GM18909 (cell line): Measurements from ENCODE around the gene APOA5.

Experiments
- ATAC-seq: cut with Tn5 transposase; IDR thresholded peaks from one replicate; pipeline ENCODE4 v1.9.1; 2021; ENCODE audit warnings: mild to moderate bottlenecking; ENCODE audit not compliant: unreplicated experiment, poor library complexity

Gene APOA5

DNA sequence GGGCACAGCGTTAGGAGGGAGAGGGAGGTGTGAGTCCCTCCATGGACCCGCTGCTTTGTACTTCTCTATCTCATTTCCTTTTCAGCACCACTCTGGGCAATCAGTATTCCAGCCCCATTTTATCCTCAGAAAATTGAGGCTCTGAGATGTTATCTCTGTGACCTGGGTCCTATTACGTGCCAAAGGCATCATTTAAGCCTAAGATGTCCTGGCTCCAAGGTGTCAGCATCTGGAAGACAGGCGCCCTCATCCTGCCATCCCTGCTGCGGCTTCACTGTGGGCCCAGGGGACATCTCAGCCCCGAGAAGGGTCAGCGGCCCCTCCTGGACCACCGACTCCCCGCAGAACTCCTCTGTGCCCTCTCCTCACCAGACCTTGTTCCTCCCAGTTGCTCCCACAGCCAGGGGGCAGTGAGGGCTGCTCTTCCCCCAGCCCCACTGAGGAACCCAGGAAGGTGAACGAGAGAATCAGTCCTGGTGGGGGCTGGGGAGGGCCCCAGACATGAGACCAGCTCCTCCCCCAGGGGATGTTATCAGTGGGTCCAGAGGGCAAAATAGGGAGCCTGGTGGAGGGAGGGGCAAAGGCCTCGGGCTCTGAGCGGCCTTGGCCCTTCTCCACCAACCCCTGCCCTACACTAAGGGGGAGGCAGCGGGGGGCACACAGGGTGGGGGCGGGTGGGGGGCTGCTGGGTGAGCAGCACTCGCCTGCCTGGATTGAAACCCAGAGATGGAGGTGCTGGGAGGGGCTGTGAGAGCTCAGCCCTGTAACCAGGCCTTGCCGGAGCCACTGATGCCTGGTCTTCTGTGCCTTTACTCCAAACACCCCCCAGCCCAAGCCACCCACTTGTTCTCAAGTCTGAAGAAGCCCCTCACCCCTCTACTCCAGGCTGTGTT is 37.2 kb upstream of the APOA5 start:
- ATAC-seq: no peak

DNA sequence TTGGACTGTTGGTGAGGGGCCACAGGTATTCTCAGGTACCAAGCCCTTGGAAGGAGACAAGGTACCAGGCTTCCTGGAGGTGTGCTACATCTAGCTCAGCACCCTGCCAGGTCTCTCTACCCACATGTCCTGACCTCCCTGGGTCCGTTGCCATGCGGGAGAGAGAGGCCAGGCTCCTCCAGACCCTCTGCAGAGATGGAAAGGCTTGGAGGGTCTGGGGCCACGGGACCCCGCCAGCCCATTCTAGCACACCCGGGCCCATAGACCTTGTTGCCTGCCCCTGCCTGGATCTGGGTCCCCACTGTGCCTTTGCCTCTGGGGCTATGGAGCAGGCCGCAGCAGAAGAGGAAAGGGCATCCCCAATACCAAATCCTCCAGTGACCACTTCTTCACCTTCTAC is 35.8 kb upstream of the APOA5 start:
- ATAC-seq: no peak

DNA sequence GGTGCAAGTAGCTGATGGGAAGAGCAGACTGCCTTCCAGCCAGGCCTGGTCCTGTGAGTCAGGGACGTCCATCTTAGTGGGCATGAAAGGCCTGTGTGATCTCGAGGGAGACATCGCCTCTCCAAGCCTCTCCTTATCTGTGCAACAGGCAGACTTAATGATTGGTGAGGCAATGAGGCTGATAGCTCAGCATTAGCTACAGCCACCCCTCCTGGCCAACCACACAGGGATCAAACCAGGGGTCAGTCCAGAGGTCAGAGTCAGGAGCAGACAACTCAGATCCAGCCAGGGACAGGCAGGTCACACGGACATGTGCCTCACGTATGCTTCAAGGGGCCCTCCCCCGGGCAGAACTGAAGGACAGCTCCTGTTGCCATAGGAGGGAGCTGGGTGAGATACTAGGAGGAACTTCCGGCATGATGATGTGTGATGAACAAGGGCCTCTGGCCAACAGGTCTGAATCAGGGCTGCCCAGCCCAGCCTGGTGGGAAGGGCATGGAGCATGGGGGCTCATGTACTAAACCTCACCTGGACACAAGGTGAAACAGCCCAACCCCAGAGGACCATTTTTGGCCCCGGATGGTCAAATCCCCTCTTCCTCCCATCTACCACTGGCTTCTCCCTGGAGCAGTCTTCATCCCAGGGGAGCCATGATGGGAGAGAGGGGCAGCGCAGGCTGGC is 35.2 kb upstream of the APOA5 start:
- no peak for ATAC-seq

DNA sequence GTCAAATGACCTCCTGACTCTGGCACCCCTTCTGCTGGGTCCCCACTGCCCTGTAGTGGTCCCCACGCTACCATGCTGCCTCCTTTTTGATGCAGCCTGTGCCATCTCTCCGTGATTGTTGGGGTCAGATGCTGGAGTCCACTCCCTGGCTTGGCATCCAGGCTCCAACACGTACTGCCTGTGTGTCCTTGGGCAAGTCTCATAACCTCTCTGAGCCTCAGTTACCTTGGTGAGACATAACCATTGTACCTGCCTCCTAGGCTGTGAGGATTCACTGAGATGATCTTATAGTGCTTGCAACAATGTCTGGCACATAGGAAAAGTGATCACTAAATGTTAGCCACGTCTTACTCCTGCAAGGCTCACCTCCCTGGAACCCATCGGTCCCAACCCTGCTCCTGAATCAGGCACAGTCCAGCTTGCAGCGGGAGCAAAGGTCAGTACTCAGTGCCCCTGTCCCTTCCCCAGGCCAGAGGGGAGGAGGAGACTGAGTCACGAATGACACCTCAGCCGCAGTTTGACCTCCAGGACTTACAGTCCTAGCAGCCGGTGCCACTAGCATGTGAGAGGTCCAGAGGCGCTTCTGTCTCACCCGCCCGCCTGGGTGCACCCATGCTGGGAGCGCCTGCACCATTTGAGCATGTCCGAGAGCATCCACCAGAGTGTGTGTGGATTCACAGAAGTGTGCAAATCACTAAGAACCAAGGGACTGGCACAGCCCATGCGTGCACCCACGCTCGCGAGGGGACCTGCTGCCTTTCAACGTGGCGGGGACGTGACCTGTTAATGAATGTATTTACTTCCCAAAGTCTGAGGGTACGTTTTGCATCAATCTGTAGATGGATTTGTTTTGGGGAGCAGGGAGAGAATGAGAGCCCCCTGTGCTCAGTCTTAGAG is 34.4 kb upstream of the APOA5 start:
- no peak for ATAC-seq

DNA sequence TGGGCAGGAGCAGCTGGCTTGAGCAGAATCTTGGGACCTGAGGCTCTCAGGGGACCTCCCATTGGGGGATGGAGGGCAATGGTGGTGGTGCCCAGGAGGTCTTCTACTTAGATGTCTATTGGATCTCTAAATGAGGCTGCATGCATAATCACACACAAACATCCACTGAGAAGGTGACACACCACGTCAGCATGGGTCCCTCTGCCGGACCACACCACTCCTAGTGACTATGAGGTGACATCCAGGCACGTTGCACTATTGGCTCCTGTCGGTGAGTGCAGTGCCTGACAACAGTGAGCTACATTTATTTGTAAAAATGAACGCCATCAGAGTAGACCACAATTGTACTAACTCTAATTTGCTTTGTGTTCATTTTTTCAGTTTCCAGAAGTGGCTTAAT is 33.8 kb upstream of the APOA5 start:
- no peak for ATAC-seq

DNA sequence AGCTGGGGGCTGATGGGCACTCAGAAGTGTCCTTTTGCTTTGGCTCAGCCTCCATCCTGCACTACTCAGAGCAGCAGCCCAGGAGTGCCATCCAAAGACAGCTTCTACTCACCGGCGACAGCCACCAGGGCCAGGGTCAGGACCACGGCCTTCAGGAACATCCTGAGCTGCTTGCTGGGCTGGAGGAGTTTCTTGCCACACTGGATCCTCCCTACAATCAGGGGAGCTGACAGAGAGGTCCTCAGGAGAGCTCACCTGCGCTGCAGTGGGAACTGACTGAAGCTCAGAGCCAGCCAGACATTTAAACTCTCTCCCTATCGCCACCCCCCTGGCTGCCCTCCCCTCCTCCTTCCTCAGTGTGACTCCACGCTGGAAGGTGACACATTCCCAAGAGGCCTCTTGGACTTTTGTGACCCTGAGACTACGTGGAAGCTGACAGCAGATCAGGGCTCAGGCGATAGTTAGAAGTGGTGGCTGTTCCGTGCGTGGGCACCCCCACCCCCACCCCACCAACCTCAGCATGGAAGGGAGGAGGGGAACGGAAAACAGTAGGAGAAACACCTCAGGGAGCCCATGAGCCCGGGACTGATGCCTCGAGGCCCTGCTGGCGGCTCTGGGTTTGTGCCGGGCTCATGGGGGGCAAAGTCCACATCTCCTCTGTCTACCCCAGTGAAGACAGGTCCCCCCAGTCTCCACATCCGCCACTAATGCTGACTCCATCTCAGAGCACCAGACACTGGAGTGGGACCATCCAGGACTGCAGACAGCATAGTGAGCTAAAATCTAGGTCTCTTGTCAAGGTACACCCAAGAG is 31.6 kb upstream of the APOA5 start, which contains the start of gene APOA4:
TSS of gene APOA4 (minus strand) at position 274 of the 813 bp plus-strand sequence. CDS start at position 161, 113 bp downstream.
- ATAC-seq: no peak

DNA sequence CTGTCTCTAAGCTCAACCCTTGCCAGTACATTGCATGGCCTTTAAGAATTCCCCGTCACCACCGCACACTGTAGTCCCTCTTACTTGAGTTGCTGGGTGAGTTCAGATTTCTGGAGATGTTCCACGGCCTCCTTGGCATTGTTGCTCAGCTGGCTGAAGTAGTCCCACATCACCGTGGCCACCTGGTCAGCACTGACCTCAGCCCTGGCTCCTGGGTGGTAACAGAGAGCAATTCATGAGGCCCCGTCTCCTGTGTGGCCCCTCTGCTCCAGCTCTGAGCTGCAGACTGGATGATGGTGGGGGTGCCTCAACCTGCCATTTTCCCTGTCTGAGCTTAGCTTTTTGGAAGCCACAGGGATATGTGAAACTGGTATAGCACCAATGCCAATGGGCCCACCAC is 30.9 kb upstream of the APOA5 start:
- no peak for ATAC-seq

DNA sequence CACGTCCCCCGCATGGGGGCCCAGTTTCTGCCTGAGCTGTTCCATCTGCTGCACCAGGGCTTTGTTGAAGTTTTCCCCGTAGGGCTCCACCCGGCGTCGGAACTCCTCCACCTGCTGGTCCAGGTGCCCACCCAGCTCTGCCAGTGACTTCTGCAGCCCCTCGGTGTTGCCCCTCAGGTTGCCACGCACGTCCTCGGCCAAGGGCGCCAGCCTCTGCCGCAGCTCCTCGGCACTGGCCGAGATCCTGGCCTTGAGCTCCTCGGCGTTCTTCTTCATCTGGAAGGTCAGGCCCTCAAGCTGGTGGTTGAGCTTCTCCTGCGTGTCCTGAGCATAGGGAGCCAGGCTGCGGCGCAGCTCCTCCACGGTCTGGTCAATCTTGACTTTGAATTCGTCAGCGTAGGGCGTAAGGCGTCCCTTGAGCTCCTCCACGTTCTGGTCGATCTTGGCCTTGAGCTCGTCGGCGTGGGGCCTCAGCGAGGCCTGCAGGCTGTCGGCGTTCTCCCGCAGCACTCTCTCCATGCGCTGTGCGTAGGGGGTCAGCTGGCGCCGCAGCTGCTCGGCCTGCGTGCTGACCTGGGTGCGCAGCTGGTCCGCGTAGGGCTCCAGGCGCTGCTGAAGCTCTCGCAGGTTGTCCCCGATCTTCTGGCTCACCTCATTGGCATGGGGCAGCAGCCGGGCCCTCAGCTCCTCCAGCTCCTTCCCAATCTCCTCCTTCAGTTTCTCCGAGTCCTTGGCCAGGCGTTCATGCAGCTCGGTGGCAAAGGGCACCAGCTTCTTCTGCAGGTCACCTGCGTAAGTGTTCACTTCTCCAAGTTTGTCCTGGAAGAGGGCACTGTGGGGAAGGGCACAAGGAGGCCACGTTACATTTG is 29.6 kb upstream of the APOA5 start:
- no peak for ATAC-seq

DNA sequence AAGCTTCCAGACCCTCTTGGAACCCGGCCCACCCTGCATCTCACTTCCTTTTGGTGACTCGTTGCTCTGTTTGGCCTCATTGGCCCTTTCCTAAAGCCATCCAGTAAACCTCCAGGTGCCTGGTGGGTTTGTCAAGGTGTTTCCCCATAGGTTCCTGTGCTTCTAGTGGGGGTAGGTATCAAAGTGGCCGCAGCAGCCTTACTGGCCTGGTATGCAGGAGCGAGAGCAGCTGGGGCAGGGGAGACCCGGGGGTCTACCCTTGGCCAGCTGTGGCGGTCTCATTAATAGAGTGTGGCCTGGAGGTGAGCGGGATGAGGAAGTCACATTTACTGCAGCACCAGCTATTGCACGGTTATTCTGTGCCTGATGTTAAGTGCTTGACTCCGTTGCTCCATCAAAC is 27.4 kb upstream of the APOA5 start:
- ATAC-seq: no peak

DNA sequence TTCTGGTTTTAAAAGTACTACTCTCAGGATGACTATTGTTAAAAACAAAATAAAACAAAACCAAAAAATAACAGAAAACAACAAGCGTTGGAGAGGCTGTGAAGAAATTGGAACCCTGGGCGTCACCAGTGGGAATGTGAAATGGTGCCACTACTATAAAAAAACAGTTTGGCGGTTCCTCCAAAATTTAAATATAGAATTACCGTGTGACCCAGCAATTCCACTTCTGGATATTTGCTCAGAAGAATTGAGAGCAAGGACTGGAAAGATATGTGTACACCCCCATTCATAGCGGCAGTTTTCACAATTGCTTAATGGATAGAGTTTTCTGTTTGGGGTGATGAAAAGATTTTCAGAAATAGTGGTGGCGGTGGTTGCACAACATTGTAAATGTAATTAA is 22.8 kb upstream of the APOA5 start:
- no peak for ATAC-seq

DNA sequence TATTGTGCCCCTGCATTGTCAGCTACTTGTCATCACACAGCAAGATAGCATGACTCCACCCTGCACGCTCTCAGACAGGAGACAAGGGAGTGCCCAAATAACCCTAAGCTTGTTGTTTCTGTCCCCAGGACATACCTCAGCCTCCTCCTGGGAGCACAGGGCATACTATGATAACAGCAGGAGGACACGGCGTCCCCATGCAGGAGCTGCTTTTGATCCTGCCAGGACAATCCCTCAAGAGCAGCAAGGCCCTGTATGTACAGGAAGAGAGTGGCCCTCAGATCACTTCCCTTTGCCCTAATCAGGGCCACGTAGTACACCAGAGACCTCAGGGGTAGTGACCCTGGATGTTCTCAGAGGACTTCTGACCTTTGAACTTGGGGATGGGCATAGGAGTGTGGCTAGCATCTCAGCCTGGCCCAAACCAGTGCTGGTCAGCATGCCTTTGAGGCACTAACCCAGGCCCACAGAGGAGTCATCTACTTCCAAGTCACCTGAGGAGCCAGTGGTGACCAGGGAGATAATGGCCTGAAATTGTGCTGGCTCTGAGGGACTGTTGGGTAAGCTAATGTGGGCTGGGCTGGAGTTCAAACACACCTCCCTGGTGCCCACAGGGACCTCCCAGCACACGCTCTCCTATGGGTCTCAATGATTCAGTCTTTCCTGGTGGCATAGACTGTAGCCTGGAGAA is 22.2 kb upstream of the APOA5 start:
- ATAC-seq: no peak

DNA sequence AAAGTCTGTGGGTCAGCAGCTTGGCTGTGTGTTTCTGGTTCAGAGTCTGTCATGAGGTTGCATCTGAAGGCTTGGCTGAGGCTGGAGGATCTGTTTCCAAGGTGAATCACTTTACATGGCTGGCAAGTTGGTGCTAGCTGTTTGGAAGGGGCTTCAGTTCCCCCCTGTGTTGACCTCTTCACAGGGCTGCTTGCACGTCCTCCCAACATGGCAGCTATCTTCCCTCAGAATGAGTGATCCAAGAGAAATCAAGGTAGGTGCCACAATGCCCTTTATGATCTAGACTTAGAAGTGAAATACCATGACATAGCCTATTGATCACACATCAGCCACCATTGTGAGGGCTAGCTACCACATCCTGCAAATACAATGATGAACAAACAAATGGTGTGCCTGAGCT is 21.5 kb upstream of the APOA5 start:
- no peak for ATAC-seq

DNA sequence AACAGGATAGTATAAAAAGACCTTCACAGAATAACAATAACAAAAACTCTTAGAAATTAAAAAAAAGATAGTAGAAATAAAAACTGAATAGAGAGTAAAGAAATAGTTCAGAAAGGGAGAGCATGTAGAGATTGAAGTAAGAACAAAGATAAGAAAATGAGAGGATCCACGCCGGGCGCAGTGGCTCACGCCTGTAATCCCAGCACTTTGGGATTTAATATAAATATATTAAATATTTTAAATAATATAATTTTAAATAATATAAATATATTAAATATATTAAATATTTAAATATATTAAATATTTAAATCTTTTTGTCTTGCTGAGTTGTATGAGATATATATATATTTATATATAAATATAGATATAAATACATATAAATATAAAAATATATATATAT is 20.4 kb upstream of the APOA5 start:
- ATAC-seq: no peak

DNA sequence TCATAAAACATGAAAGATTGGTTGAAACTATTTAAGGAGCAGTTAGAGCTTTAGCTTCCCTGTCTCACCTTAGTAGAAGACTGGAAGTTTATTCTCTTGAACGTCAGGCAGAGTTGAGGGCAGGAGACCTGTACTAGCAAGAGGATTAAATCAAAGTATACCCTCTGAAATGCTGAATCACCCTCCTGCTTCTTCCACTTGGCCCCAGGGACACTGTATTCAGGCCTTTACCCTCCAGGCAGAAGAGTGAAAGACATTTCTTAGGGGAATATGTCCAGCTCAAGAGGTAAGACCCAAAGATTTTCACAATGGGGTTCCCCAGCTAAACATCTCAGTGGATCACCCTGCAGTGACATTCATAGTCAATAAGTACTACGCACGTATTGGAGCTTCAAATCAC is 19.5 kb upstream of the APOA5 start:
- no peak for ATAC-seq

DNA sequence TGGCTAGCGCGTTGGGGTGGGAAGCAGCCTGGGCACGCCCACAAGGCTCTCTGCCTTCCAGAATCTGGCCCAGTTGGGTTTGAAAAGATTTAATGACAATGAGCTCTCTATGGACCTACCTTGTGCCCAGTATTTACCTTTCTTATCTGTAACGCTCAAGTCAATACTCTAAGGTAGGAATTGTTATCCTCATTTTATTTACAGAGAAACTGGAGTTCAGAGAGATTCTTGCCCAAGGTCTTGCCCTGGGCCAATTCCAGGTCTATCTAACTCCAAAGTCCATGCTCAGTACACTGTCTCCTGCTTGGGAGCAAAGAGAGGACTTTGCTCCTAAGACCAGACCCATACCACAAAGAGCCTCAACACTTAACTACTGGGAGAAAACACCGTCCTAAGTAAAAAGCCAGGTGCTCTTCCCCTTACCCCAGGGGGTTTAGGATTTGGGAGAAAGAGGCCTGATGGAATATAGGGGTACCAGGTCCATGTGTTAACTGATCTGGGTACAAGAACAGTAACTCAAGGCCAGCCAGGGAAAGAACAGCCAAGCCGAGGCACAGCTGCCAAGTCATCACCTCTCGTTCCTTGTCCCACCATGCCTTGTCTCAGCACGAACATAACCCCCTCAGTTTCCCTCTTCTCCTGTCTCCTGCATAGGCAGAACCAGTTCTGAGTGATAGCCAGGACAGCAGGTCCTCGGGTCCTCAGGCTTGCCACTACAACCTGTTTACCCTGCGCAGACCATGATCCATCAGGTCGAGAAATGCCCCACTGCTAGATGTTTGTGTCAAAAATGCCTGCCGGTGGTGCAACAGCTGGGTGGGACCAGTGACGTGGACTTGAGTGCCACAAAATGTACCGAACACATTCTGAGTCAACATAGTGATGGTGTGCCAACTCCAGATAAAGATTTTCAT is 16.8 kb upstream of the APOA5 start:
- no peak for ATAC-seq

DNA sequence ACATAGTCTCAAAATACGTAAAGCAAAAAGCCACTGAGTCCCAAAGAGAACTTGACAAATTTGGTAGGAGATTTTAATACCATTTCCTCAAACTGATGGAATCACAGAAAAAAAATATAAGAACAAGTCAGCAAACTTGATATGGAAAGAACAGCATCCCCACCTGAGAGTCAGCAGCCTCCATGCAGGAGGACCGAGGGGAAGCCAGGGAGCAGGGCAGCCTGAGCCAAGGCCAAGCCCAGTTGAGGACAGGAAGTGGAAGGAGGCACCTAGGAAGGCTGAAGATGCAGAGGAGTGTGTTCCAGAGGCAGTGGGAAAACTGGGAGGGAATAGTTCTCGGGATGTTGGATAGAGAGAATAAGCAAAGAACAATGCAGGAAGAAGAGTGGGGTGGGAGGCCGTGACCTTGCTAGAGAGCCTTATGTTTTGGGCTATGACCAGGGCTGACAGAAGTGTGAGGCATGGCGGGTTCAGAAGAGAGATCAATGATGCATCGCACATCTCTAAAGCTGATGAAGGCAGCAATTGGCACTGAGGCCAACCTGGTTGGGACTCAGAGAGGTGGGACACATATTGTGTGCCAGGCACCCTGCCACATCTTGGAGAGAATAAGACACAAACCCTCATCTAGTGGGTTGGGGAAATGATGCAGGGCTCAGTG is 16.1 kb upstream of the APOA5 start:
- no peak for ATAC-seq

DNA sequence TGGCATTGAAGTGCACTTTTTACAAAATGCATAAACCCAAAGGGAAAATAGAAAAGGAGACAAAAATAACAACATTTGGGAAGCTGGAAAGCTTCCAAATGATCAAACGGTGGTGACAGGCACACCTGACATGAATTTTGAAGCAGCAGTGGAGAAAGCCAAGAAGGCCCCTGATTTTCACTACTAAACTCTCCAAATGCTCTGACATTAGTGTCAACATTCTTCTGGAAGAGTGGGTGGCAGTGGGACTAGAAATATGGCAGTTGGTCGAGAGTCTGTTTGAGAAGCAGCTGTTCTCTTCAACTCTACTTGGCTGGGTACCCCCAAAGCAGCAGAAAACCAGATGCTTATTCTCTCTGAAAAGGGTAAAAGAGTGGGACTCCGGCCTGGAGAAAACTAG is 12.3 kb upstream of the APOA5 start:
- no peak for ATAC-seq
